ENCODE data around the gene TCF7L1.

DNA sequence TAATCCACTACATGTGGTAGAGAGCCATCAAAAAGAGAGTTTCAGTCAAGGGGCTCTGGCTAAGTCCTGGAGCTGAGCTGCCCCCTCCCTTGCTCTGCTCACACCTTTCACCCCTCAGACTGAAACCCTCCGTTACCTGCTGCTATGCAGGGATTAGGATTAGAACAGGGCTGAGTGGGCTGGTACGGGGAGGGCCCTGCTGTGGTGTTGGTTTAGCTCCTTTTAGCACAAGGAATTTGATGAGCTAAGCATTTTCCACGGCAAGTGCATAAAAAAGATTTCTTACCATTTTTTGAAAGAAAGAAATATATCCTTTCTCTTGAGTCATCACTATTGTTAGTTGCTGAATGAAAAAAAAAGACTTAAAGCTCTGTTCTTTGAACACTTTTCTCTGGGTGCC lies 46.3 kb downstream of the TCF7L1 start:
- TF ChIP-seq EZH2 (optimal IDR thresholded peaks at IDR 0.05; ENCODE audit: low read depth, low read length) (no peak), EZH2phosphoT487 (IDR thresholded peaks at IDR 0.05; ENCODE audit: low read length) (no peak)
- TF ChIP-seq, protein P1, sequence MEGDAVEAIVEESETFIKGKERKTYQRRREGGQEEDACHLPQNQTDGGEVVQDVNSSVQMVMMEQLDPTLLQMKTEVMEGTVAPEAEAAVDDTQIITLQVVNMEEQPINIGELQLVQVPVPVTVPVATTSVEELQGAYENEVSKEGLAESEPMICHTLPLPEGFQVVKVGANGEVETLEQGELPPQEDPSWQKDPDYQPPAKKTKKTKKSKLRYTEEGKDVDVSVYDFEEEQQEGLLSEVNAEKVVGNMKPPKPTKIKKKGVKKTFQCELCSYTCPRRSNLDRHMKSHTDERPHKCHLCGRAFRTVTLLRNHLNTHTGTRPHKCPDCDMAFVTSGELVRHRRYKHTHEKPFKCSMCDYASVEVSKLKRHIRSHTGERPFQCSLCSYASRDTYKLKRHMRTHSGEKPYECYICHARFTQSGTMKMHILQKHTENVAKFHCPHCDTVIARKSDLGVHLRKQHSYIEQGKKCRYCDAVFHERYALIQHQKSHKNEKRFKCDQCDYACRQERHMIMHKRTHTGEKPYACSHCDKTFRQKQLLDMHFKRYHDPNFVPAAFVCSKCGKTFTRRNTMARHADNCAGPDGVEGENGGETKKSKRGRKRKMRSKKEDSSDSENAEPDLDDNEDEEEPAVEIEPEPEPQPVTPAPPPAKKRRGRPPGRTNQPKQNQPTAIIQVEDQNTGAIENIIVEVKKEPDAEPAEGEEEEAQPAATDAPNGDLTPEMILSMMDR (IDR thresholded peaks at IDR 0.05; ENCODE audit: low read length), result no peak

All from MM.1S (cell line).